ENCODE measurements around the gene COP1.

Gene COP1

DNA sequence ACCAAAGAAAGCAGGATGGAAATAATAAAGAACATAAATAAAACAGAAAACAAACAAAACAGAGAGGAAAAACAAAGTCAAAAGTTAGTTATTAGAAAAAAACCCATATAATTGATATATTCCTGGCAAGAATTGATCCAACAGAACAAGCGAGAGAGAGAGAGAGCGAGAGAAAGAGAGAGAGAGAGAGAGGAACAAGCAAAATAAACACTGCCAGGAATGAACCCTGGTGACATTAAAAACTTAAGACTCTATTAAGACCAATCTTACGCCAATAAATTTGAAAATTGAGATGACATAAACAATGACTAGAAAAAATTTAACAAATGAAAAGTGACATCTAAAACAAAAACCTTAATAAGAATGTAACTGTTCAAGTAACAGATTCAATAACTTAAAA lies 64.1 kb downstream of the COP1 start:
- Histone ChIP-seq H2AK5ac (ENCODE audit: low read depth, low read length) (no peak overlapping the region), H4K8ac (ENCODE audit: low read depth, low read length) (no peak overlapping the region), H2BK12ac (ENCODE audit: low read length) (no peak overlapping the region), H3K9me3 (replicated peaks in 1 of 2; ENCODE audit: control insufficient read depth in 2 of 2, insufficient read depth in 1 of 2, low read depth in 1 of 2, low read length in 2 of 2) (peaks cover 0 to 29% of the 10 kb centered on the region in 2 donors), H2AFZ (ENCODE audit: low read length) (no peak overlapping the region), H4K91ac (ENCODE audit: low read depth, low read length, poor library complexity) (no peak overlapping the region), H3K27me3 (ENCODE audit: control insufficient read depth in 3 of 3, insufficient read depth in 3 of 3, low read depth in 1 of 3, low read length in 3 of 3) (no peaks in the 10 kb centered on the region), H3K4me3 (ENCODE audit: low read length in 2 of 2) (no peak overlapping the region), H3K9ac (ENCODE audit: low read depth, low read length, poor library complexity) (no peak overlapping the region), H3K18ac (ENCODE audit: low read length) (no peak overlapping the region), H3K4me2 (ENCODE audit: insufficient read depth, low read length, poor library complexity, severe bottlenecking) (no peak overlapping the region), H3K23ac (ENCODE audit: low read depth, low read length, poor library complexity) (no peak overlapping the region), H3K4ac (ENCODE audit: low read length) (no peak overlapping the region), H2BK15ac (ENCODE audit: low read length) (no peak overlapping the region), H2BK120ac (ENCODE audit: low read depth, low read length) (no peak overlapping the region), H2BK5ac (ENCODE audit: low read length) (no peak overlapping the region), H3K36me3 (replicated peaks in 1 of 2; ENCODE audit: control insufficient read depth in 2 of 2, insufficient read depth in 2 of 2, low read length in 2 of 2) (peaks cover 1 to 49% of the 10 kb centered on the region in 2 donors), H3K4me1 (ENCODE audit: control insufficient read depth in 2 of 2, insufficient read depth in 1 of 2, low read depth in 1 of 2, low read length in 2 of 2) (no peaks in the 10 kb centered on the region), H3K27ac (replicated peaks; ENCODE audit: low read length) (no peak overlapping the region), H3K79me1 (ENCODE audit: low read depth, low read length) (peaks cover 2% of the 10 kb centered on the region), H3K14ac (ENCODE audit: low read length) (no peak overlapping the region)
- WGBS, 2 donors (ENCODE audit: extremely low coverage in 2 of 2, insufficient read length in 2 of 2, insufficient replicate concordance in 1 of 2): no CpG with 5 or more reads among the region's 3 CpGs
- DNase-seq (ENCODE audit: low spot score): no peak

DNA sequence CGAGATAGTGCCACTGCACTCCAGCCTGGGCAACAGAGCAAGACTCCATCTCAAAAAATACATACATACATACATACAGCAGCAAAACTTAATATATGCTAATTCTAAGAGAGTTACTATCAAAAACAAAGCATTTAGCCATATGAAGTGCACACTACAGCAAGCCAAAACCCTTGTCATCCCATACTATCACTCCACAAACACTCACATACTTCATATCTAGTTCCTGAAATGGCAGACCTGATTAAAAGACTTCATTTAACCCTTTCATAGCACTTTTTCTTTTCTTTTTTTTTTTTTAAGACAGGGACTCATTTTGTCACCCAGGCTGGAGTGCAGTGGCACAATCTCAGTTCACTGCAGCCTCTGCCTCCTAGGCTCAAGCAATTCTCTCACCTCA lies 65.6 kb downstream of the COP1 start:
- peaks cover 0 to 26% of the 10 kb centered on the region in 2 donors for H3K9me3 ChIP-seq (replicated peaks in 1 of 2; ENCODE audit: control insufficient read depth in 2 of 2, insufficient read depth in 1 of 2, low read depth in 1 of 2, low read length in 2 of 2)
- no peak overlapping the region for H2AFZ ChIP-seq (ENCODE audit: low read length)
- no peak overlapping the region for H3K9ac ChIP-seq (ENCODE audit: low read depth, low read length, poor library complexity)
- H2BK5ac ChIP-seq (ENCODE audit: low read length): no peak overlapping the region
- H3K27ac ChIP-seq (replicated peaks; ENCODE audit: low read length): no peak overlapping the region
- no peak overlapping the region for H4K91ac ChIP-seq (ENCODE audit: low read depth, low read length, poor library complexity)
- no peak overlapping the region for H2BK120ac ChIP-seq (ENCODE audit: low read depth, low read length)
- no peaks in the 10 kb centered on the region for H3K27me3 ChIP-seq (ENCODE audit: control insufficient read depth in 3 of 3, insufficient read depth in 3 of 3, low read depth in 1 of 3, low read length in 3 of 3)
- H3K14ac ChIP-seq (ENCODE audit: low read length): no peak overlapping the region
- no peak overlapping the region for H2AK5ac ChIP-seq (ENCODE audit: low read depth, low read length)
- H3K4me3 ChIP-seq (ENCODE audit: low read length in 2 of 2): no peak overlapping the region
- no peak overlapping the region for H3K4ac ChIP-seq (ENCODE audit: low read length)
- H4K8ac ChIP-seq (ENCODE audit: low read depth, low read length): no peak overlapping the region
- H3K79me1 ChIP-seq (ENCODE audit: low read depth, low read length): peaks cover 2% of the 10 kb centered on the region
- no peaks in the 10 kb centered on the region for H3K4me1 ChIP-seq (ENCODE audit: control insufficient read depth in 2 of 2, insufficient read depth in 1 of 2, low read depth in 1 of 2, low read length in 2 of 2)
- H3K4me2 ChIP-seq (ENCODE audit: insufficient read depth, low read length, poor library complexity, severe bottlenecking): no peak overlapping the region
- peaks cover 1 to 37% of the 10 kb centered on the region in 2 donors for H3K36me3 ChIP-seq (replicated peaks in 1 of 2; ENCODE audit: control insufficient read depth in 2 of 2, insufficient read depth in 2 of 2, low read length in 2 of 2)
- H2BK12ac ChIP-seq (ENCODE audit: low read length): no peak overlapping the region
- no peak overlapping the region for H2BK15ac ChIP-seq (ENCODE audit: low read length)
- H3K18ac ChIP-seq (ENCODE audit: low read length): no peak overlapping the region
- no CpG with 5 or more reads among the region's 1 CpG for WGBS, 2 donors (ENCODE audit: extremely low coverage in 2 of 2, insufficient read length in 2 of 2, insufficient replicate concordance in 1 of 2)
- no peak for DNase-seq (ENCODE audit: low spot score)
- no peak overlapping the region for H3K23ac ChIP-seq (ENCODE audit: low read depth, low read length, poor library complexity)

DNA sequence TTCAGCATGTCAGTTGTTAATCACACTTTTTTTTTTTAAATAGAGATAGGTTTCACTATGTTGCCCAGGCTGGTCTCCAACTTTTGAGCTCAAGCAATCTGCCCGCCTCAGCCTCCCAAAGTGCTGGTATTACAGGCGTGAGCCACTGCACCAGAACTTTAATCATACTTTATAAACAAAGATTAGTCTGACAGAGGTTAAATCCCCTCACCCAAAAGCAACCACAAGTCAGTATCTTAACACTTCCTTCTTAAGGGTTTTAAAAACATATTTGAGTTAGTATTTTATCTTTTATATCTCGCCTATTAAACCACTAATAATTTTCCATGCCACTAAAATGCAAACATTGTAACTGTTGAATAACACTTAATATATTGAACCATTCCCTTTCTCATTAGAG lies 70.2 kb downstream of the COP1 start:
- no peak overlapping the region for H3K4me2 ChIP-seq (ENCODE audit: insufficient read depth, low read length, poor library complexity, severe bottlenecking)
- H3K4me1 ChIP-seq (ENCODE audit: control insufficient read depth in 2 of 2, insufficient read depth in 1 of 2, low read depth in 1 of 2, low read length in 2 of 2): no peaks in the 10 kb centered on the region
- H2BK120ac ChIP-seq (ENCODE audit: low read depth, low read length): no peak overlapping the region
- no peak overlapping the region for H2BK5ac ChIP-seq (ENCODE audit: low read length)
- H2BK15ac ChIP-seq (ENCODE audit: low read length): no peak overlapping the region
- H3K4me3 ChIP-seq (ENCODE audit: low read length in 2 of 2): no peak overlapping the region
- no peaks in the 10 kb centered on the region for H3K9me3 ChIP-seq (replicated peaks in 1 of 2; ENCODE audit: control insufficient read depth in 2 of 2, insufficient read depth in 1 of 2, low read depth in 1 of 2, low read length in 2 of 2)
- no peaks in the 10 kb centered on the region for H3K79me1 ChIP-seq (ENCODE audit: low read depth, low read length)
- DNase-seq (ENCODE audit: low spot score): no peak
- WGBS, 2 donors (ENCODE audit: extremely low coverage in 2 of 2, insufficient read length in 2 of 2, insufficient replicate concordance in 1 of 2): no CpG with 5 or more reads among the region's 3 CpGs
- H3K9ac ChIP-seq (ENCODE audit: low read depth, low read length, poor library complexity): no peak overlapping the region
- H3K18ac ChIP-seq (ENCODE audit: low read length): no peak overlapping the region
- no peak overlapping the region for H2AFZ ChIP-seq (ENCODE audit: low read length)
- no peak overlapping the region for H3K27ac ChIP-seq (replicated peaks; ENCODE audit: low read length)
- peaks cover 2 to 37% of the 10 kb centered on the region in 2 donors for H3K36me3 ChIP-seq (replicated peaks in 1 of 2; ENCODE audit: control insufficient read depth in 2 of 2, insufficient read depth in 2 of 2, low read length in 2 of 2)
- H4K8ac ChIP-seq (ENCODE audit: low read depth, low read length): no peak overlapping the region
- no peak overlapping the region for H3K14ac ChIP-seq (ENCODE audit: low read length)
- no peak overlapping the region for H2BK12ac ChIP-seq (ENCODE audit: low read length)
- no peak overlapping the region for H2AK5ac ChIP-seq (ENCODE audit: low read depth, low read length)
- no peak overlapping the region for H3K4ac ChIP-seq (ENCODE audit: low read length)
- H3K27me3 ChIP-seq (ENCODE audit: control insufficient read depth in 3 of 3, insufficient read depth in 3 of 3, low read depth in 1 of 3, low read length in 3 of 3): no peaks in the 10 kb centered on the region
- H3K23ac ChIP-seq (ENCODE audit: low read depth, low read length, poor library complexity): no peak overlapping the region
- no peak overlapping the region for H4K91ac ChIP-seq (ENCODE audit: low read depth, low read length, poor library complexity)

DNA sequence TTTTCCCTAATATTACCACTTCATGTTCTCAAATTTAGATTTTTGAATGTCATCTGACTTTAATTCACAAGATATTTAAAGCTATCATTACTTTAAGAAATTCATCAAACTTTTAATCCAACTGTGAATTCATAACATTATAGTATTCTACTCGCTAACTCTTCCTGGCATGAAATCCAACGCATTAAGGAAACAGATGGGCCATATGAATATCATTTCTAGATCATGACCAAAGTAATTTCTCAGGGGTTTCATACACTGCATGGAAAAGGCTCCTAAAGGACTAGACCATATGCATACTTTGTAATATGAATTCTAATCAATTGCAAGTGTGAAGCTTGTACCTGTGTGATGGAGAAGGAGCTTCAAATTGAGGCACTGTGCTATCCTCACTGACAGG lies 72.4 kb downstream of the COP1 start:
- WGBS, 2 donors (ENCODE audit: extremely low coverage in 2 of 2, insufficient read length in 2 of 2, insufficient replicate concordance in 1 of 2): no CpG with 5 or more reads among the region's 2 CpGs

More for the DNA sequence above, 72.4 kb downstream of the COP1 start:
- no peak overlapping the region for H4K91ac ChIP-seq (ENCODE audit: low read depth, low read length, poor library complexity)
- H2AK5ac ChIP-seq (ENCODE audit: low read depth, low read length): no peak overlapping the region
- no peak overlapping the region for H3K9ac ChIP-seq (ENCODE audit: low read depth, low read length, poor library complexity)
- H2BK12ac ChIP-seq (ENCODE audit: low read length): no peak overlapping the region
- no peak overlapping the region for H3K14ac ChIP-seq (ENCODE audit: low read length)
- H3K4me1 ChIP-seq (ENCODE audit: control insufficient read depth in 2 of 2, insufficient read depth in 1 of 2, low read depth in 1 of 2, low read length in 2 of 2): no peaks in the 10 kb centered on the region
- H4K8ac ChIP-seq (ENCODE audit: low read depth, low read length): no peak overlapping the region
- no peaks in the 10 kb centered on the region for H3K9me3 ChIP-seq (replicated peaks in 1 of 2; ENCODE audit: control insufficient read depth in 2 of 2, insufficient read depth in 1 of 2, low read depth in 1 of 2, low read length in 2 of 2)
- H3K27me3 ChIP-seq (ENCODE audit: control insufficient read depth in 3 of 3, insufficient read depth in 3 of 3, low read depth in 1 of 3, low read length in 3 of 3): no peaks in the 10 kb centered on the region
- H3K4me2 ChIP-seq (ENCODE audit: insufficient read depth, low read length, poor library complexity, severe bottlenecking): no peak overlapping the region
- no peak overlapping the region for H3K27ac ChIP-seq (replicated peaks; ENCODE audit: low read length)
- no peaks in the 10 kb centered on the region for H3K79me1 ChIP-seq (ENCODE audit: low read depth, low read length)
- H3K23ac ChIP-seq (ENCODE audit: low read depth, low read length, poor library complexity): no peak overlapping the region
- H2BK15ac ChIP-seq (ENCODE audit: low read length): no peak overlapping the region
- H3K36me3 ChIP-seq (replicated peaks in 1 of 2; ENCODE audit: control insufficient read depth in 2 of 2, insufficient read depth in 2 of 2, low read length in 2 of 2): peaks cover 2 to 38% of the 10 kb centered on the region in 2 donors
- DNase-seq (ENCODE audit: low spot score): no peak
- no peak overlapping the region for H2BK120ac ChIP-seq (ENCODE audit: low read depth, low read length)
- no peak overlapping the region for H3K18ac ChIP-seq (ENCODE audit: low read length)
- H2BK5ac ChIP-seq (ENCODE audit: low read length): no peak overlapping the region
- no peak overlapping the region for H3K4ac ChIP-seq (ENCODE audit: low read length)
- H3K4me3 ChIP-seq (ENCODE audit: low read length in 2 of 2): no peak overlapping the region
- no peak overlapping the region for H2AFZ ChIP-seq (ENCODE audit: low read length)

Measured in neuronal stem cell (in vitro differentiated cells).